ENCODE data around the gene SLC9A3. TPM values are rescaled to one million over a fixed set of nuclear protein-coding genes. Genes with fewer than 3 reads are reported as not detected.

SLC9A3 gene
- total and polyA plus RNA-seq, 2 of the 13 experiments (the other 11 are each of a cell fraction or from before 2014, with no cell fraction given), result 1.5 to 1.8 TPM

DNA sequence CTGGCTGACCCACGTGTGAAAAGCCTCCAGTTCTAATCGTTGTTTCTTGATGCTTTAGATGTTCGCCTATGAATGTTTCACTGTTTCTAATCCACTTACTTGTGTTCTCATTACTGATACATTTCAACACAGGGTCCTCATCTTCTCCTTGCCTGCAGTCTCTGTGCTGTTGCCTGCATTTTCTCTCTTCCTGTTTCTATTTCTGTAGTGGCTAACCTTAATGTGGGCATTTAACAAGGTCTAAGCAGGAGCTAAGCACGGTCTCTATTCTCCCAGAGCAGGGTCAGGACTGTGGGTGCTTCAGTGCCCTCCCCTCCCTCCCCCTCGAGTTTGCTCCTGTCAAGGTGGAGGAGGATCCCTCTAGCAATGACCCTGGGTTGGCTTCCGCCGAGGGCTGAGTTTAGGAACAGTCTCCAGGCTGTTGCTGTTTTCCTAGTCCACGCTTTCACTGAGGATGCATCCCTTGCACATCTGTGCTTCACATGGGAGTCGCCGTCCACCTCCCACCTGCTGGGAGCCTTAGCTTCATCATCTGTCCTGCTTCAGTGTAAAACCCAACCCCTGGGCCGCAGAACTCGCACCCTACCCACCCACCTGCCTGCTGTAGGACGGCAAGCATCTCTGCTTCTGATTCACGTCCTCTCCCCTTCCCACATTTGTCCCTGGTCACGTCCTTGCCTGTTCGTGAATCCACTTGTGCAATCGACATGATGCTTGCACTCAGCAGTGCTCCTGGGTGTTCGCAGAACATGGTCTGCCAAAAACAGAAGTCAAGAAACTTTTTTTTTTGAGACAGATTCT lies 83.6 kb downstream of the SLC9A3 start (continued):
- TF ChIP-seq ZNF772 (CRISPR knock-in tag; IDR thresholded peaks at IDR 0.05), result no peak

DNA sequence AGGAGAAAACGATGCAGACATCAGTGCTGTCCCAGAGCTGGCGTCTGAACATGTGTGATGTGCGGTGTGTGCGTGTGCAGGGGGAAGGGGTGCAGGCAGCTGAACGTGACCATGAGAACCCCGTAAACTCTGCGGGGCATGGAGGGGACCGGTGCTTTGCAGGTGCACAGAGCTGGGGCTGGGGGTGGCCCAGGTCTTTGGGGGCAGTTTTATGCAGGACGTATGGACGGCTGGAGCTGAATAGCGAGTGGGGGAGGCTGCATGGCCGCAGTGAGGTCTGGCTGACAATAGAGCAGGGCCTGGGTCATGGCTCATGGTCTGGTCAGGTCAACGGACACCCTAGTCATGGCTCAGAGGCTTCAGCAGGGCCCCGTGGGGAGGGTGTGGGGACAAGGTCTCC lies 84.6 kb downstream of the SLC9A3 start:
- CTCF ChIA-PET (ENCODE audit: low intra/inter-chr PET ratio, low total read pairs), result no interaction called here
- TF ChIP-seq MTERF4 (CRISPR knock-in tag; IDR thresholded peaks at IDR 0.05) (no peak), FOSL2 (CRISPR knock-in tag; IDR thresholded peaks at IDR 0.05) (no peak), PAX8 (CRISPR knock-in tag; IDR thresholded peaks at IDR 0.05; ENCODE audit: borderline replicate concordance) (no peak), AGO2 (optimal IDR thresholded peaks at IDR 0.05; ENCODE audit: low read depth, low read length) (peak; percentile 68), RBAK (CRISPR knock-in tag; IDR thresholded peaks at IDR 0.05) (no peak), KLF12 (CRISPR knock-in tag; IDR thresholded peaks at IDR 0.05; ENCODE audit: borderline replicate concordance) (no peak)
- no peaks in the 10 kb centered on the region for H3K36me3 ChIP-seq (replicated peaks in 1 of 2; ENCODE audit: control insufficient read depth in 1 of 2, insufficient read depth in 2 of 2, low read length in 2 of 2)
- peaks cover 13% of the 10 kb centered on the region for H3K79me2 ChIP-seq (ENCODE audit: insufficient read depth, low read length)
- peaks cover 16% of the 10 kb centered on the region for H3K4me1 ChIP-seq (ENCODE audit: insufficient read depth, low read length)
- H3K4me3 ChIP-seq (replicated peaks in 1 of 3; ENCODE audit: insufficient read depth in 1 of 3, low read depth in 2 of 3, low read length in 3 of 3), result no peak overlapping the region
- peaks cover 0 to 8% of the 10 kb centered on the region in 2 experiments; a peak in 2 of 5 replicates for H3K27me3 ChIP-seq (ENCODE audit: control insufficient read depth in 1 of 2, insufficient read depth in 2 of 2, low read length in 2 of 2)
- in situ Hi-C loops (cut with HindIII; ENCODE audit: extremely low pct_ligation_motif_present, low pct_unique_long_range_greater_than_20kb), result loop anchor here (5.0 kb wide), 1 partner anchor 122 kb away; no protein-coding TSS in a partner anchor
- intact Hi-C loops (cut with micrococcal nuclease; ENCODE audit: unreplicated experiment), result loop anchor here (5.0 kb wide), 1 partner anchor 222 kb away; the partner anchor contains the start of genes CCDC127 and SDHA
- no peak overlapping the region for H3K27ac ChIP-seq (ENCODE audit: extremely low read length, insufficient read depth, low read length)
- H2AFZ ChIP-seq (ENCODE audit: low read length), result no peak overlapping the region
- BruUV-seq (replicated peaks), result no TSS peak
- FAIRE-seq (no peak), DNase-seq (ENCODE audit: low spot score) (no peak), ATAC-seq (no peak)
- WGBS (ENCODE audit: low lambda C conversion rate), result 79% methylated on average over 9 of the region's 14 CpGs
- no peaks in the 10 kb centered on the region for H3K9me3 ChIP-seq (ENCODE audit: low read length)
- POLR2A ChIA-PET, result no interaction called here
- no peaks in the 10 kb centered on the region for H4K20me1 ChIP-seq (ENCODE audit: insufficient read depth, low read length)
- no peak overlapping the region for H3K4me2 ChIP-seq (ENCODE audit: low read depth, low read length)
- no peak overlapping the region for H3K9ac ChIP-seq (ENCODE audit: insufficient read depth, low read depth, low read length)

All from HepG2 (cell line).